Fibroblast of lung (primary cell): ENCODE data around the gene YWHAG. TPM values are rescaled to one million over a fixed set of nuclear protein-coding genes. Genes with fewer than 3 reads are reported as not detected.

Experiments used
- DNase-seq, 2 donors: peaks; one replicate each; pipeline versions ENCODE4 v3.0.0 to v3.0.0-alpha.2; 2010; ENCODE audit warnings: low read depth in 2 of 2
- H2AFZ ChIP-seq: 2 replicates; pipeline ENCODE4 v1.5.1; 2012; ENCODE audit warnings: low read length, control low read depth, inconsistent platforms
- H3K27ac ChIP-seq: 2 replicates; pipeline ENCODE4 v1.5.1; 2011; ENCODE audit warnings: low read length, control low read depth; ENCODE audit not compliant: insufficient read depth
- H3K27me3 ChIP-seq: 2 replicates; pipeline ENCODE4 v1.5.1; 2011; ENCODE audit warnings: mild to moderate bottlenecking, low read length; ENCODE audit not compliant: control insufficient read depth, insufficient read depth
- H3K36me3 ChIP-seq: 2 replicates; pipeline ENCODE4 v1.5.1; 2011; ENCODE audit warnings: low read length; ENCODE audit not compliant: control insufficient read depth, insufficient read depth
- H3K4me1 ChIP-seq: 2 replicates; pipeline ENCODE4 v1.5.1; 2011; ENCODE audit warnings: low read length; ENCODE audit not compliant: control insufficient read depth, insufficient read depth; ENCODE audit errors: extremely low read depth
- H3K4me2 ChIP-seq: 2 replicates; pipeline ENCODE4 v1.5.1; 2011; ENCODE audit warnings: low read length, control low read depth; ENCODE audit not compliant: insufficient read depth; ENCODE audit errors: extremely low read depth
- H3K4me3 ChIP-seq, 4 experiments: fragments of 200-600 bp in 1 of 4; sonication (generic) in 1 of 4; replicated peaks in 1 of 4; 2 replicates each; pipeline ENCODE4 v1.5.1; 2011 to 2016; ENCODE audit warnings: low read length in 4 of 4, low read depth in 3 of 4, mild to moderate bottlenecking in 3 of 4, control low read depth in 2 of 4, inconsistent platforms in 1 of 4, mixed read lengths in 1 of 4; ENCODE audit not compliant: insufficient read depth in 1 of 4; ENCODE audit errors: control extremely low read depth in 1 of 4
- H3K79me2 ChIP-seq: 2 replicates; pipeline ENCODE4 v1.5.1; 2012; ENCODE audit warnings: mild to moderate bottlenecking, low read length, inconsistent platforms; ENCODE audit not compliant: control insufficient read depth, insufficient read depth
- H3K9ac ChIP-seq: 2 replicates; pipeline ENCODE4 v1.5.1; 2011; ENCODE audit warnings: mild to moderate bottlenecking, low read length, control low read depth; ENCODE audit not compliant: insufficient read depth
- H3K9me3 ChIP-seq: 2 replicates; pipeline ENCODE4 v1.5.1; 2012; ENCODE audit warnings: low read depth, low read length; ENCODE audit not compliant: control insufficient read depth, insufficient read depth
- H4K20me1 ChIP-seq: 2 replicates; pipeline ENCODE4 v1.5.1; 2011; ENCODE audit warnings: low read length; ENCODE audit not compliant: control insufficient read depth, insufficient read depth; ENCODE audit errors: extremely low read depth
- CTCF ChIP-seq, 2 donors: IDR thresholded peaks in 1 of 2; conservative IDR thresholded peaks in 1 of 2; 1 replicate in 1 of 2; 2 replicates in 1 of 2; pipeline ENCODE4 v1.5.1; 2011 to 2012; ENCODE audit warnings: low read length in 2 of 2, control low read depth in 1 of 2, inconsistent platforms in 1 of 2, low read depth in 1 of 2, mild to moderate bottlenecking in 1 of 2
- EZH2 ChIP-seq: IDR thresholded peaks from 2 replicates; pipeline ENCODE4 v1.5.1; 2012; ENCODE audit warnings: low read length, control low read depth, mild to moderate bottlenecking; ENCODE audit errors: missing control alignments
- polyA plus RNA-seq, 2 donors: library from polyadenylated mRNA; depleted of rRNA in 1 of 2; stranded (reverse) in 1 of 2; unstranded in 1 of 2; fragments of >200 nt; gene quantifications; 2 replicates each; pipeline ENCODE4 v1.2.1, GENCODE V29; 2011 to 2012; ENCODE audit warnings: missing spikeins in 1 of 2
- total RNA-seq: library from RNA; depleted of rRNA; stranded (reverse); fragments of >200 nt; gene quantifications from 2 replicates; pipeline ENCODE4 v1.2.1, GENCODE V29; 2014

Gene YWHAG
- total and polyA plus RNA-seq, 2 donors (not counting 1 experiment from before 2014, with no cell fraction given), result 68.4 to 80.4 TPM

GRCh38 chr7:76358011-76358480, 745 bp downstream of the YWHAG start:
- Histone ChIP-seq H3K27me3 (no peaks in the 10 kb centered on the region), H3K4me1 (peaks cover 2% of the 10 kb centered on the region), H3K4me2 (peak overlapping the region; percentile 75), H3K9ac (peak overlapping the region; percentile 98), H3K27ac (peak overlapping the region; percentile 97), H3K4me3 (peak overlapping the region; percentile 65 to 91 (median 80)), H3K79me2 (peaks cover 57% of the 10 kb centered on the region), H4K20me1 (peaks cover 5% of the 10 kb centered on the region), H2AFZ (no peak overlapping the region), H3K36me3 (peaks cover 2% of the 10 kb centered on the region), H3K9me3 (no peaks in the 10 kb centered on the region)
- DNase-seq, result peak in 1 of 2 donors; percentile 37
- TF ChIP-seq EZH2, result no peak
- TF ChIP-seq CTCF (conservative IDR thresholded peaks at IDR 0.05 in 1 of 2, IDR thresholded peaks at IDR 0.05 in 1 of 2; ENCODE audit: low read depth in 1 of 2, low read length in 2 of 2), result no peak

- Histone ChIP-seq H3K4me2 (peak overlapping the region; percentile 75), H3K4me1 (peaks cover 2% of the 10 kb centered on the region), H2AFZ (no peak overlapping the region), H3K27ac (peak overlapping the region; percentile 97), H3K4me3 (peak overlapping the region; percentile 65 to 91 (median 80)), H3K9me3 (no peaks in the 10 kb centered on the region), H3K79me2 (peaks cover 62% of the 10 kb centered on the region), H3K27me3 (no peaks in the 10 kb centered on the region), H4K20me1 (peaks cover 8% of the 10 kb centered on the region), H3K36me3 (peaks cover 2% of the 10 kb centered on the region), H3K9ac (peak overlapping the region; percentile 98)
- no peak for DNase-seq
- TF ChIP-seq EZH2 (no peak), CTCF (conservative IDR thresholded peaks at IDR 0.05 in 1 of 2, IDR thresholded peaks at IDR 0.05 in 1 of 2; ENCODE audit: low read depth in 1 of 2, low read length in 2 of 2) (no peak)
Measured at GRCh38 chr7:76357475-76358010, 1.2 kb downstream of the YWHAG start.

- no peak overlapping the region for H3K9ac ChIP-seq
- peak overlapping the region; percentile 65 to 91 (median 80) for H3K4me3 ChIP-seq
- peak overlapping the region; percentile 97 for H3K27ac ChIP-seq
- peak in 1 of 2 donors; percentile 57 for DNase-seq
- peaks cover 69% of the 10 kb centered on the region for H3K79me2 ChIP-seq
- no peak for TF ChIP-seq CTCF (conservative IDR thresholded peaks at IDR 0.05 in 1 of 2, IDR thresholded peaks at IDR 0.05 in 1 of 2; ENCODE audit: low read depth in 1 of 2, low read length in 2 of 2)
- TF ChIP-seq EZH2, result no peak
- H4K20me1 ChIP-seq, result peaks cover 9% of the 10 kb centered on the region
- H3K9me3 ChIP-seq, result no peaks in the 10 kb centered on the region
- H3K36me3 ChIP-seq, result peaks cover 2% of the 10 kb centered on the region
- peaks cover 2% of the 10 kb centered on the region for H3K4me1 ChIP-seq
- H3K4me2 ChIP-seq, result peak overlapping the region; percentile 75
- H2AFZ ChIP-seq, result no peak overlapping the region
- no peaks in the 10 kb centered on the region for H3K27me3 ChIP-seq
Measured at GRCh38 chr7:76356823-76357222, 2.0 kb downstream of the YWHAG start.
